Kidney (tissue), 14 donors: Measurements from ENCODE around the gene VPS35L. TPM values are rescaled to one million over a fixed set of nuclear protein-coding genes. Genes with fewer than 3 reads are reported as not detected.
"Not testable (repeated sequence)": the region's sequence is repeated elsewhere in the genome, so short reads cannot be mapped to it uniquely, and the experiment has no call there.

Source experiments
- DNase-seq, 5 donors: peaks; one replicate each; pipeline ENCODE4 v3.0.0-alpha.2; 2013 to 2020
- FAIRE-seq: peaks from 2 replicates; lab custom pipeline; 2012; peaks lifted over from hg19 to GRCh38; lab: Jason Lieb, UNC
- H3K27ac ChIP-seq, 2 donors: one replicate each; pipeline ENCODE4 v1.7.0; 2013; ENCODE audit warnings: low read depth in 2 of 2, low read length in 2 of 2, inconsistent platforms in 1 of 2
- H3K27me3 ChIP-seq: one replicate; pipeline ENCODE4 v1.7.1; 2013; ENCODE audit warnings: low read length, inconsistent platforms; ENCODE audit not compliant: control insufficient read depth, insufficient read depth
- H3K36me3 ChIP-seq, 3 donors: one replicate each; pipeline versions ENCODE4 v1.7.0 to v1.7.1; 2013; ENCODE audit warnings: low read length in 3 of 3, control low read depth in 1 of 3, inconsistent platforms in 1 of 3; ENCODE audit not compliant: insufficient read depth in 3 of 3, control insufficient read depth in 2 of 3
- H3K4me1 ChIP-seq, 3 donors: one replicate each; pipeline versions ENCODE4 v1.7.0 to v1.7.1; 2013; ENCODE audit warnings: low read length in 3 of 3, inconsistent platforms in 1 of 3, low read depth in 1 of 3; ENCODE audit not compliant: control insufficient read depth in 2 of 3, insufficient read depth in 2 of 3
- H3K4me3 ChIP-seq, 3 donors: one replicate each; pipeline versions ENCODE4 v1.7.0 to v1.8.1; 2013; ENCODE audit warnings: low read length in 3 of 3, control low read depth in 1 of 3, inconsistent platforms in 1 of 3
- H3K9ac ChIP-seq, 3 donors: one replicate each; pipeline versions ENCODE4 v1.7.0 to v1.7.1; 2013; ENCODE audit warnings: low read length in 3 of 3, control low read depth in 1 of 3, inconsistent platforms in 1 of 3
- H3K9me3 ChIP-seq, 3 donors: one replicate each; pipeline versions ENCODE4 v1.7.0 to v1.7.1; 2013; ENCODE audit warnings: low read length in 3 of 3, control low read depth in 1 of 3, inconsistent platforms in 1 of 3; ENCODE audit not compliant: control insufficient read depth in 2 of 3, insufficient read depth in 1 of 3
- CTCF ChIP-seq: IDR thresholded peaks from 3 replicates; pipeline ENCODE4 v1.5.1; 2012; ENCODE audit warnings: mild to moderate bottlenecking, moderate library complexity, borderline replicate concordance; ENCODE audit not compliant: insufficient read depth; ENCODE audit errors: extremely low read depth
- intact Hi-C: fragments of 100-400 bp; cut with DNase I; formaldehyde crosslinking; loops from one replicate; pipeline ENCODE4 v1.11.1; 2022
- polyA plus RNA-seq: library from polyadenylated mRNA; stranded (reverse); fragments of 350-450 nt; fragmentation: Illumina TruSeq; extraction: RNeasy Lipid Tissue Mini Kit (QIAGEN cat#74804); gene quantifications from one replicate; pipeline ENCODE4 v1.2.3, GENCODE V29; 2014; ENCODE audit warnings: low read depth, low replicate concordance; ENCODE audit not compliant: insufficient read depth
- total RNA-seq: library from RNA; stranded (reverse); fragmentation: NEBNext Ultra II Directional; extraction: Animal tissue kit (Norgen Biotek cat#: 25700); gene quantifications from one replicate; pipeline ENCODE4 v1.2.1, GENCODE V29; 2021
- donor health status: control.
- donor health status: control.
- donor health status: control.
- donor health status: control.
- donor health status: control.
- donor health status: DM: yes; HTN: yes; CAD: no.
- donor health status: Normal renal cell carcinoma (clear cell type).

The VPS35L gene
- total and polyA plus RNA-seq, 2 donors from 2014 or later, result 42.4 to 63.5 TPM

- no peaks in the 10 kb centered on the region for H3K27me3 ChIP-seq
- FAIRE-seq (no peak), DNase-seq (peak in 1 of 5 donors; percentile 21)
- no peak overlapping the region for H3K4me3 ChIP-seq
- intact Hi-C loops, result no loop called here
- H3K27ac ChIP-seq, result no peak overlapping the region
- no peak overlapping the region for H3K9ac ChIP-seq
- peaks cover 0 to 4% (median 2%) of the 10 kb centered on the region in 3 donors for H3K36me3 ChIP-seq
- no peaks in the 10 kb centered on the region for H3K4me1 ChIP-seq
- no peak for TF ChIP-seq CTCF
- H3K9me3 ChIP-seq, result no peaks in the 10 kb centered on the region
Observed at GRCh38 chr16:19542138-19542821, 13.2 kb upstream of the VPS35L start.

- H3K4me3 ChIP-seq, DNase-seq, H3K9me3 ChIP-seq, intact Hi-C loops, FAIRE-seq, H3K9ac ChIP-seq, H3K27me3 ChIP-seq, H3K4me1 ChIP-seq, H3K27ac ChIP-seq, H3K36me3 ChIP-seq: not testable (repeated sequence)
Observed at GRCh38 chr16:19543278-19543996, 12.1 kb upstream of the VPS35L start.

GRCh38 chr16:19548144-19548543 is 7.4 kb upstream of the VPS35L start:
- intact Hi-C loops, result no loop called here
- DNase-seq, result no peak
- Histone ChIP-seq H3K27me3 (no peaks in the 10 kb centered on the region), H3K27ac (no peak overlapping the region), H3K9ac (no peak overlapping the region), H3K4me1 (no peaks in the 10 kb centered on the region), H3K9me3 (no peaks in the 10 kb centered on the region), H3K4me3 (no peak overlapping the region), H3K36me3 (peaks cover 2 to 4% (median 2%) of the 10 kb centered on the region in 3 donors)
- TF ChIP-seq CTCF, result no peak
- FAIRE-seq, result no peak

- H3K27ac ChIP-seq, result no peak overlapping the region
- H3K4me3 ChIP-seq, result no peak overlapping the region
- no peaks in the 10 kb centered on the region for H3K9me3 ChIP-seq
- H3K36me3 ChIP-seq, result peaks cover 0 to 4% (median 2%) of the 10 kb centered on the region in 3 donors
- H3K9ac ChIP-seq, result no peak overlapping the region
- FAIRE-seq, result no peak
- DNase-seq, result no peak
- no peaks in the 10 kb centered on the region for H3K4me1 ChIP-seq
- intact Hi-C loops, result no loop called here
- H3K27me3 ChIP-seq, result no peaks in the 10 kb centered on the region
- no peak for TF ChIP-seq CTCF
Observed at GRCh38 chr16:19549673-19550072, 5.8 kb upstream of the VPS35L start.
